ENCODE measurements around the gene MAN1A1.

DNA sequence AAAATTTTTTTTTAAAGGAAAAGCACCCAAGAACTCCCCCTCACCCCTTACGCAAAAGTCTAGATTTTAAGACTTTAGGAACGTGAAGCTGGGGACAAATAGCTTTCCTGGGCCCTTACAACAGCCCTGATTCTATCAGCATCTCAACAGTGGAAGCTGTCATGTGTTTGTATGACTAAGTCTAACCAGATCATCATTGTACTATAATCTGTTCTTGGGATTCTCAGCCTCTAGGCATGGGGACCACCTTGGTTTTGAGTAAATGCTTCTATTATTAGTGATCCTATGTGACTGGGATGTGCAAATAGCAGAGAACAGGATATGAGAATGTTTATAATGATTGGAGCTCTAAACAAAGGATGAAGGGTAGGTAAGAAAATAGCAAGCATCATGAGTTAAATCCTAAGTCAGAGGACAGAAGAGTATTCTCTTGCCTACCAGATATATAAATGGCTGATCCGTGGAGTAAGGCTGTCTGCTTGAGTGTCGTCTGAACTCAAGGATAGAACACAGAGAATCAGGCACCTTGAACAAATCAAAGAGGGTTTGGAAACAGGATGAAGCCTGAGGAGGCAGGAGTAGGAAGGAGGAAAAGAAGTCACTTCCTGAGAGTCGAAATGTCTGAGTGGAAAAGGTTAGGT lies 165.4 kb downstream of the MAN1A1 start:
- TF ChIP-seq, protein P1, sequence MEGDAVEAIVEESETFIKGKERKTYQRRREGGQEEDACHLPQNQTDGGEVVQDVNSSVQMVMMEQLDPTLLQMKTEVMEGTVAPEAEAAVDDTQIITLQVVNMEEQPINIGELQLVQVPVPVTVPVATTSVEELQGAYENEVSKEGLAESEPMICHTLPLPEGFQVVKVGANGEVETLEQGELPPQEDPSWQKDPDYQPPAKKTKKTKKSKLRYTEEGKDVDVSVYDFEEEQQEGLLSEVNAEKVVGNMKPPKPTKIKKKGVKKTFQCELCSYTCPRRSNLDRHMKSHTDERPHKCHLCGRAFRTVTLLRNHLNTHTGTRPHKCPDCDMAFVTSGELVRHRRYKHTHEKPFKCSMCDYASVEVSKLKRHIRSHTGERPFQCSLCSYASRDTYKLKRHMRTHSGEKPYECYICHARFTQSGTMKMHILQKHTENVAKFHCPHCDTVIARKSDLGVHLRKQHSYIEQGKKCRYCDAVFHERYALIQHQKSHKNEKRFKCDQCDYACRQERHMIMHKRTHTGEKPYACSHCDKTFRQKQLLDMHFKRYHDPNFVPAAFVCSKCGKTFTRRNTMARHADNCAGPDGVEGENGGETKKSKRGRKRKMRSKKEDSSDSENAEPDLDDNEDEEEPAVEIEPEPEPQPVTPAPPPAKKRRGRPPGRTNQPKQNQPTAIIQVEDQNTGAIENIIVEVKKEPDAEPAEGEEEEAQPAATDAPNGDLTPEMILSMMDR (IDR thresholded peaks at IDR 0.05): no peak
- no peak for TF ChIP-seq POLR2A (IDR thresholded peaks at IDR 0.05)
